ENCODE results near the gene PHF11. TPM values are rescaled to one million over a fixed set of nuclear protein-coding genes. Genes with fewer than 3 reads are reported as not detected.

Gene PHF11
- polyA plus RNA-seq, 3 donors: 63.4 to 68.8 (median 68.4) TPM

DNA sequence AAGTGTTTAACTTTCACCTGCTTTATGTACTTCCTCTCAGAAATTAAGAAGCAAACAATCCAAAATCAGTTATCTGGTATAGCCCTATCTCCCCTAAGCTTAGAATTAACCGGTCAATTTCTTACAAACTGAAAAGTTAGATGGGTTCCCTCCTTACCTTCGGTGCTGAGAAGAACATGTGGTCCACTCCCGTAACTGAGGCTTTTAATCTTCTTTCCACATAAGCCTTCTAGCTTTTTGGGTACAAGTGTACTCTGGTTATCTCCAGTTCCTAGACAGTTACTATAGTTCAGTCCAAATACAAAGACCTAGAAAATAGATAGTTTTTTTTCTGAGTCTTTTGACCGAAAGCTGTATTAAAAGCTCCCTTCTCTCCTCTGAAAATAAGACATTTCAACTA is 70.7 kb downstream of the PHF11 start:
- peaks cover 12 to 40% of the 10 kb centered on the region in 2 donors for H3K36me3 ChIP-seq (replicated peaks in 1 of 2; ENCODE audit: control insufficient read depth in 1 of 2, insufficient read depth in 2 of 2, low read length in 2 of 2)
- H3K9ac ChIP-seq (ENCODE audit: insufficient read depth, low read length, poor library complexity, severe bottlenecking): no peak overlapping the region
- no peaks in the 10 kb centered on the region for H3K9me3 ChIP-seq (replicated peaks in 1 of 2; ENCODE audit: control insufficient read depth in 1 of 2, insufficient read depth in 1 of 2, low read length in 2 of 2)
- Mint-ChIP-seq H3K4me1 (peaks cover 5% of the 10 kb centered on the region), H3K27me3 (ENCODE audit: low read depth in 3 of 3) (peaks cover 0 to 2% (median 1%) of the 10 kb centered on the region in 3 donors), H3K36me3 (peaks cover 22 to 59% of the 10 kb centered on the region in 2 donors), H3K27ac (no peak overlapping the region), H3K4me3 (no peak overlapping the region), H3K9me3 (peaks cover 0 to 4% (median 0%) of the 10 kb centered on the region in 7 donors)
- H2AFZ ChIP-seq (ENCODE audit: insufficient read depth, low read depth, low read length, poor library complexity, severe bottlenecking): no peak overlapping the region
- TF ChIP-seq, protein P1, sequence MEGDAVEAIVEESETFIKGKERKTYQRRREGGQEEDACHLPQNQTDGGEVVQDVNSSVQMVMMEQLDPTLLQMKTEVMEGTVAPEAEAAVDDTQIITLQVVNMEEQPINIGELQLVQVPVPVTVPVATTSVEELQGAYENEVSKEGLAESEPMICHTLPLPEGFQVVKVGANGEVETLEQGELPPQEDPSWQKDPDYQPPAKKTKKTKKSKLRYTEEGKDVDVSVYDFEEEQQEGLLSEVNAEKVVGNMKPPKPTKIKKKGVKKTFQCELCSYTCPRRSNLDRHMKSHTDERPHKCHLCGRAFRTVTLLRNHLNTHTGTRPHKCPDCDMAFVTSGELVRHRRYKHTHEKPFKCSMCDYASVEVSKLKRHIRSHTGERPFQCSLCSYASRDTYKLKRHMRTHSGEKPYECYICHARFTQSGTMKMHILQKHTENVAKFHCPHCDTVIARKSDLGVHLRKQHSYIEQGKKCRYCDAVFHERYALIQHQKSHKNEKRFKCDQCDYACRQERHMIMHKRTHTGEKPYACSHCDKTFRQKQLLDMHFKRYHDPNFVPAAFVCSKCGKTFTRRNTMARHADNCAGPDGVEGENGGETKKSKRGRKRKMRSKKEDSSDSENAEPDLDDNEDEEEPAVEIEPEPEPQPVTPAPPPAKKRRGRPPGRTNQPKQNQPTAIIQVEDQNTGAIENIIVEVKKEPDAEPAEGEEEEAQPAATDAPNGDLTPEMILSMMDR (IDR thresholded peaks at IDR 0.05): no peak
- no peaks in the 10 kb centered on the region for H3K4me1 ChIP-seq (ENCODE audit: control insufficient read depth in 1 of 2, insufficient read depth in 2 of 2, low read length in 2 of 2)
- intact Hi-C loops (cut with micrococcal nuclease): no loop called here
- H4K20me1 ChIP-seq (ENCODE audit: insufficient read depth, low read length): no peaks in the 10 kb centered on the region
- no peak overlapping the region for H3K4me3 ChIP-seq (replicated peaks in 1 of 3; ENCODE audit: low read depth in 2 of 3, low read length in 3 of 3)
- H3K4me2 ChIP-seq (replicated peaks; ENCODE audit: extremely low read depth, low read length, poor library complexity, severe bottlenecking): no peak overlapping the region
- WGBS (ENCODE audit: insufficient coverage): 100% methylated on average over 3 of the region's 4 CpGs
- H3K79me2 ChIP-seq (ENCODE audit: insufficient read depth, low read length): no peaks in the 10 kb centered on the region
- H3K27ac ChIP-seq (ENCODE audit: low read depth in 1 of 2, low read length in 2 of 2): no peak overlapping the region
- no peak for DNase-seq
- no peaks in the 10 kb centered on the region for H3K27me3 ChIP-seq (ENCODE audit: control insufficient read depth in 2 of 2, insufficient read depth in 2 of 2, low read length in 2 of 2)

DNA sequence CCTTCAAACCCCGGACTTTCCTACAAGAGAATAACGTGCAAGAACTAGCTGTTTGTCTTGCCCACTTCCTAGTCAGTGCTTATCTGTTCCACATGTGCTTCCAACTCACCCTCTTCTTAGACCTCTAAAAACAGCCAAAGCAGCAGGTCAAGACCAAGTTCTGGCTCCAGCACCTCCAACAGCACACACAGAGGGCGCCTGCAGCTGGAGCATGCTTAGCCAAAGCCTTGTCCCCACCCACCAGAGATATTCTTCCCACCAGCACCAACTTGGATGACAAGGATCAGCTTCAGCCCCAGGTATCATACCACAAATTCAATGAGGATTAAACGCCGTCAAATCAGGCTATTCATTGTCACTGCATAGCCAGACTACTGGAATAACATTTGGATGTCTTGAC is 71.7 kb downstream of the PHF11 start:
- no peak overlapping the region for H3K27ac ChIP-seq (ENCODE audit: low read depth in 1 of 2, low read length in 2 of 2)
- Mint-ChIP-seq H3K27me3 (ENCODE audit: low read depth in 3 of 3) (peaks cover 0 to 2% (median 1%) of the 10 kb centered on the region in 3 donors), H3K4me1 (peaks cover 5% of the 10 kb centered on the region), H3K27ac (peak overlapping the region in 1 of 7 donors; percentile 34), H3K9me3 (peaks cover 0 to 4% (median 0%) of the 10 kb centered on the region in 7 donors), H3K4me3 (no peak overlapping the region), H3K36me3 (peaks cover 19 to 48% of the 10 kb centered on the region in 2 donors)
- H3K4me1 ChIP-seq (ENCODE audit: control insufficient read depth in 1 of 2, insufficient read depth in 2 of 2, low read length in 2 of 2): no peaks in the 10 kb centered on the region
- H3K79me2 ChIP-seq (ENCODE audit: insufficient read depth, low read length): no peaks in the 10 kb centered on the region
- intact Hi-C loops (cut with micrococcal nuclease): no loop called here
- no peaks in the 10 kb centered on the region for H3K9me3 ChIP-seq (replicated peaks in 1 of 2; ENCODE audit: control insufficient read depth in 1 of 2, insufficient read depth in 1 of 2, low read length in 2 of 2)
- 79% methylated on average over 5 of the region's 5 CpGs for WGBS (ENCODE audit: insufficient coverage)
- H4K20me1 ChIP-seq (ENCODE audit: insufficient read depth, low read length): no peaks in the 10 kb centered on the region
- no peak overlapping the region for H3K4me2 ChIP-seq (replicated peaks; ENCODE audit: extremely low read depth, low read length, poor library complexity, severe bottlenecking)
- no peak overlapping the region for H3K9ac ChIP-seq (ENCODE audit: insufficient read depth, low read length, poor library complexity, severe bottlenecking)
- no peak overlapping the region for H2AFZ ChIP-seq (ENCODE audit: insufficient read depth, low read depth, low read length, poor library complexity, severe bottlenecking)
- peaks cover 7 to 29% of the 10 kb centered on the region in 2 donors for H3K36me3 ChIP-seq (replicated peaks in 1 of 2; ENCODE audit: control insufficient read depth in 1 of 2, insufficient read depth in 2 of 2, low read length in 2 of 2)
- no peak for DNase-seq
- no peaks in the 10 kb centered on the region for H3K27me3 ChIP-seq (ENCODE audit: control insufficient read depth in 2 of 2, insufficient read depth in 2 of 2, low read length in 2 of 2)
- TF ChIP-seq, protein P1 (IDR thresholded peaks at IDR 0.05): no peak
- H3K4me3 ChIP-seq (replicated peaks in 1 of 3; ENCODE audit: low read depth in 2 of 3, low read length in 3 of 3): no peak overlapping the region

Measured in CD14-positive monocyte (primary cell).